GM19452 (cell line): Measurements from ENCODE around the gene MLLT3.

Source experiments
- ATAC-seq: cut with Tn5 transposase; IDR thresholded peaks from one replicate; pipeline ENCODE4 v1.9.1; 2021; ENCODE audit not compliant: unreplicated experiment

MLLT3 gene

DNA sequence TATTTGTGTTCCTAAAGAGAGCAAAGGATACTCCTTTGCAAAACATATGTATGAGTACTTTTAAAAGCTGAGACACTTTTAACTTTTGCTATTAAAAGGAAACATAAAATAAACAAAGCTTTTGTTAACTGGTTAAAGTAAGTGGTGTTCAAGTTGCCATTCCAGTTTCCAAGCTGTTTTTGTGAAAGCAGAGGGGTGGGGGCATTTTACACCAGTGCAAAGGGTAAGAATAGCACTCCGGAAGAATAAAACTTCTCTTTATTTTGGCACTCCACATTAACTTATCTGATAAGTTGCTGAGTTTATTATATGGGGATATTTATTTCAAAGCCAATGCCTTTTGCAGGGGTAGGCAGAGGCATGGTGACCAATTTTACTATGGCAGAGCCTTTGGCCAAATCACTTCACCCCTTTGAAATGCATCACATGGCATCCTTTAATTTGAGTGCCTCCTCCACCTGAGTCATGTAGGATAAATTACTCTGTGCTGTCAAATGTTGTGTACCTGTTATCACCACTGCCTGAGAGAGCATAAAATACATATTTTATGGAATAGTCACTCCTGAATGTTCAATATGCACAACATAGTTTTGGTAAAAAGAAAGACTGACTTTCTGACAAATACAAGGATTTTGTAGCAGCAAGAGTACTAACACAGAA, 62.9 kb downstream of the MLLT3 start:
- ATAC-seq, result no peak

GRCh38 chr9:20558566-20559016, 63.7 kb downstream of the MLLT3 start:
- no peak for ATAC-seq

GRCh38 chr9:20557890-20558565, 64.3 kb downstream of the MLLT3 start:
- no peak for ATAC-seq

GRCh38 chr9:20557285-20557684, 65.0 kb downstream of the MLLT3 start:
- ATAC-seq, result no peak

DNA sequence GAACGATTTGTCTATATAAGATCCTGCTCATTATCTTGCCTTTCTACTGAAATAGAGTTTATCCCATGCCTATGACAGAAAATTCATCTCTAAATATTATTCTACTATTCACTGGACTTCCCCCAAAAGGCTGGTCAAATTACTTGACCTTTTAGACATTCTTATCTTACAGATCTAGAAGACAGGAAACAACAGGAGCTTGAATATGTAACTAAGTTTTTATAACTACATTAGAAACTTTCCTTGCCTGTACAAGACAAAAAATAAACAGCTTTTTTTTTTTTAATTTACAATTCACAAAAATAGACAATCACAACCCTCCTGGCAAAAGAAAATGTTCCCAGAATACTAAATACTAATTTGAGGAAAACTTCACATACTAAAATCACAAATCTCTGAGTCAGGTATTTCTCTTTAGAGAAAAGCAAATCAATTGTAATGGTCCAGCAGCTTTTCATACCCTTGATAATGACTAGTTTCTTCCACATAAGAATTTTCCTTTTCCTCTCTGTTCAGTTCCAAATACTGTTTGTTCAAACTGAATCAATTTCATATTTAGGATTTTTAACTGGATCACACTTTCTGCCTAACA, 68.6 kb downstream of the MLLT3 start:
- ATAC-seq, result peak; percentile 24

DNA sequence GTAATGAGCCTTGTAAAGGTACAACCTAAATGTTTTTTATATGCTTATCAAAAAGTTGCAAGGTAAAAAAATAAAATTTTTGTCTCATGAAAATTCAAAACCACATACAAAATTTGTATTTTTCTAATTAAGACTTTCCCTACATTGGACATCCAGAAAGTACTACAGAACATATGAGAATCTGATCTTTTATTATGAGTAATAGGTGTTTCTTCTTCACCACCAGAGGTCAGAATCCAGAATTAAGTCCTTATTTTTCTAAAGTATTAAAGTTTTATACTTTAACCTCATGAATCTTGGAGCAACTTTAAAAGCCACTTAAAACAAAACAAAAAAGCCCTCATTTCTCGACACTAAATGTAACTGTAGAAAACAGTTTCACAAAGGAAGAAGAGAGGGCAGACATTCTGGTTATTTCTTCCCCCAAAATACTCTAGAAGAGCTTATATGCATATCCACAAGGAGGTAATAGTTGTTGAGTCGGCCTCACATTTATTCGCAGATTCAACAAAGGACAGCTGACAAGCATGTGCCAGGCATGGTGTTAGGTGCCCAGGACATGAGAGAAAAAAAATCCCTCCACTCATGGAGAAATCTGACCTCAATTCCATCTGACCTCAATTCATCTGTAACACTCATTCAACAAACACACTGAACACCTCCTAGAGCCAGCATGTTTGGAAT, 69.3 kb downstream of the MLLT3 start:
- peak; percentile 41 for ATAC-seq

GRCh38 chr9:20551835-20552234, 70.5 kb downstream of the MLLT3 start:
- peak; percentile 78 for ATAC-seq

DNA sequence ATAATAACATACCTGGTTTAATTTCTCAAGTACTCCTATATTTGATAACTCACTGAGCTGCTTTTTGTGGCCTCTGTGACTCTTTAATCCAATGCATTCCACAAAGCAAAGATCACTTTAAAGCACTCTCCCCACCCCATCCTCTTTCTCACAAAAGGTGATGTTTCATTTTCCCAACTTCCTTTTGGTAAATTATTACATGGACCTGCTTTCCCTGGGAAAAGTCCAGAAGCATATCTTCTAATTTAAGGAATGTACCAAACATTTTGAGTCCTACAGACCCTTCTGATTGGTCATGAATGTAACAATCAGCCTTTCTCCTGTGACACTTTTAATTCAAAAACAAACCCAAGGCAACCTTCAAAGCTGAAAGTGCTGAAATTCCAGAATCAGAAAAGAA, 71.1 kb downstream of the MLLT3 start:
- ATAC-seq, result no peak

DNA sequence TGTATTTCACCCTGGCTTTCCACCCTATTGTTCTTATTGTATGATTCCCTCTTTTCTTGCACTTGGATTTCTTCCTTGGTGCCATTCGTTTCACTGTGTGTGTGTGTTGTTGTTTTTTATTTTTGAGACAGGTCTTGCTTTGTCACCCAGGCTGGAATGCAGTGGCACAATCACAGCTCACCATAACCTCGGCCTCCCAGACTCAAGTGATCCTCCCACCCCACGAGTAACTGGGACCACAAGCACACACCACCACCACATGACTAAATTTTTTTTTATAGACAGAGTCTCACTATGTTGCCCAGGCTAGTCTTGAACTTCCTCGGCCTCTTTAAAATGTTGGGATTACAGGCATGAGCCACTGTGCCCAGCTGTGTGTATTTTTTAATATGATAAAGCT, 72.0 kb downstream of the MLLT3 start:
- ATAC-seq, result no peak

DNA sequence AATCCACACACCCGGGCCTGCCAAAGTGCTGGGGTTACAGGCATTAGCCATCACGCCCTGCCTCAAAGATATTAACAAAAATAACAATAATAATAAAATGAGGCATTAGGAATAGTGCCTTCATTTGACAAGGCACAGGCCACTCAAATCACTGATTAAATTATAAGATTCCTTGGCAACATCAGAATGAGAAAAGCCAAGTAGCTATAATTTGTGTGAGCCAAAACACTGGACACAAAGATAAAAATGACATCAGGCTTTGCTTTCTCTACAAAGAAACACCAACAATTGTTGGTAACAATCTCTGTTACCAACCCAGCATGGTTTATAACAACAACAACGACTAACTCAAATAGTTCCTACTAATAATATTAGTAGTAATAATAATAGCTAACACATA, 73.2 kb downstream of the MLLT3 start:
- no peak for ATAC-seq

GRCh38 chr9:20545023-20545622, 77.2 kb downstream of the MLLT3 start:
- no peak for ATAC-seq

- ATAC-seq, result no peak
These were observed 82.0 kb downstream of the MLLT3 start for GRCh38 chr9:20540169-20540863.

- ATAC-seq, result no peak
These were observed 83.3 kb downstream of the MLLT3 start for GRCh38 chr9:20538956-20539355.

DNA sequence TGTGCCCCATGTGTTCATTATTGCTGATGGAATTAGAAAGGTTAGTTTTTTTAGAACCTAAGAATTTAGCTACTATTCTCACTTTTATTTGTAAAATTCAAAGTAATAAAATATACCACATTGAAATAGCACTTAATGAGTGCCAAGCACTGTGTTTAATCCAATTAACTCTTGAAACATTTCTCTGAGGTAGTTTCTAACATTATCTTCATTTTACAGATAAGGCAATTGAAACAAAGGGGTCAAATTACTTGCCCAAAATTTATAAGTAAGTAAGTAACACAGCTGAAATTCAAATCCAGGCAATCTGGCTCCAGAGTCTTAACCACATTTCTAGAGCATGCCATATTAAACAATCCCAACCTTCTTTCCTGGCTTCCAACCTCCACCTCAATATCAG, 84.2 kb downstream of the MLLT3 start:
- ATAC-seq, result no peak

GRCh38 chr9:20537294-20537693, 85.0 kb downstream of the MLLT3 start:
- ATAC-seq, result no peak

GRCh38 chr9:20532584-20532983, 89.7 kb downstream of the MLLT3 start:
- no peak for ATAC-seq

DNA sequence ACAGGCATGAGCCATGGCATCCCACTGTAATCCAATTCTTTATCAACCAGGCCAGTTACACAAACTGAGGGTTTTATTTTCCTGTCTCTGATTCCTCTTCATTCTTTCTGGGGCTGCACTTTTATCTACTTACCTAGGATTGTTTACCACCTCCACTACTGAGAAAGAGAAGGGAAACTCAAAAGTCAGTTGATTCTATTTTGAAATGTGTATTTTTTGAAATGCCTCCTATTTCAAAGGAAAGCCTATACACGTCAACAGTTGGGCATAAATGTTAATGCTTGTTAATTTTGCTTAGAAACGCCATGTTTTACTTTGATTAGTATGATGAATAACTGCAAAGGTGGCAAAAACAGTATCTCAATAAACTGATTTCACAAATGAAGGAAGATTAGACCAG, 92.5 kb downstream of the MLLT3 start:
- no peak for ATAC-seq

DNA sequence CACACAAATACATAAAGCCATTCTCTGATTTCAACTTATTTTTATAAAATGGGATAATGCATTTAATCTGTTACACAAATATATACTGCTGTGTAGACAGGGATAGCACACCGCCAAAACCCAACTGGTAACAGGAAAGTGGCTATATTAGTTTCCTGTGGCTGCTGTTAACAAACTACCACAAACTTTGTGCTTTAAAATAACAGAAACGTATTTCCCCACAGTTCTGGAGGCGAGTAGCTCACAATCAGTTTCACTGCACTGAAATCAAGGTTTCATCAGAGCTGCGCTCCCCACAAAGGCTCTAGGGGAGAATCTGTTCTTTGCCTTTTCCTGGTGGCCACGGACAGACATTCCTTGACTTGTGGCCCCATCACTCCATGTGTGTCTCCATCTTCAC, 94.0 kb downstream of the MLLT3 start:
- ATAC-seq, result no peak

- peak; percentile 91 for ATAC-seq
These were observed 95.6 kb downstream of the MLLT3 start for GRCh38 chr9:20526500-20527319.

- ATAC-seq, result no peak
These were observed 97.5 kb downstream of the MLLT3 start for GRCh38 chr9:20524776-20525175.
